Measurements from ENCODE around the gene DCP2. TPM values are rescaled to one million over a fixed set of nuclear protein-coding genes. Genes with fewer than 3 reads are reported as not detected.

The DCP2 gene
- total RNA-seq, 4 donors from 2014 or later = 20.7 to 27.3 (median 22.1) TPM

DNA sequence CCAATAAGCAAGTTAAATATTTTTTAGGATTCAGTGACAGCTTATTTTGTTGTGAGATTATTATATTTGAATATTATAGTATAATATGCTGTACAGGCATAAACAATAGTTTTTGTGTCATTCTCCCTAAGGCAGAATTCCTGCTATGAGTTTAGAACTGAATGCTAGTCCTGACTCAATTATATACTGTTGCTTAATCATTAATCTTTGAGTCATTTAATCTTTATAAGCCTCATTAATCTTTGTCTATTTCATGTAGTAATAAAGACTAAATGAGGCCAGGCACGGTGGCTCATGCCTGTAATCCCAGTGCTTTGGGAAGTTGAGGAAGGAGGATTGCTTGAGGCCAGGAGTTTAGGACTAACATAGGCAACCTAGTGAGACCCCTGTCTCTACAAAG is 3.6 kb upstream of the DCP2 start:
- H3K4me3 ChIP-seq (ENCODE audit: low read depth, poor library complexity, severe bottlenecking) = no peak overlapping the region
- intact Hi-C loops (cut with DNase I; ENCODE audit: low total_unique reads) = no loop called here
- WGBS, 2 donors = 38 to 55% methylated on average over 1 of the region's 1 CpG
- DNase-seq (ENCODE audit: low spot score in 2 of 2) = no peak
- TF ChIP-seq POLR2A (IDR thresholded peaks at IDR 0.05) = no peak
- TF ChIP-seq, protein P1, sequence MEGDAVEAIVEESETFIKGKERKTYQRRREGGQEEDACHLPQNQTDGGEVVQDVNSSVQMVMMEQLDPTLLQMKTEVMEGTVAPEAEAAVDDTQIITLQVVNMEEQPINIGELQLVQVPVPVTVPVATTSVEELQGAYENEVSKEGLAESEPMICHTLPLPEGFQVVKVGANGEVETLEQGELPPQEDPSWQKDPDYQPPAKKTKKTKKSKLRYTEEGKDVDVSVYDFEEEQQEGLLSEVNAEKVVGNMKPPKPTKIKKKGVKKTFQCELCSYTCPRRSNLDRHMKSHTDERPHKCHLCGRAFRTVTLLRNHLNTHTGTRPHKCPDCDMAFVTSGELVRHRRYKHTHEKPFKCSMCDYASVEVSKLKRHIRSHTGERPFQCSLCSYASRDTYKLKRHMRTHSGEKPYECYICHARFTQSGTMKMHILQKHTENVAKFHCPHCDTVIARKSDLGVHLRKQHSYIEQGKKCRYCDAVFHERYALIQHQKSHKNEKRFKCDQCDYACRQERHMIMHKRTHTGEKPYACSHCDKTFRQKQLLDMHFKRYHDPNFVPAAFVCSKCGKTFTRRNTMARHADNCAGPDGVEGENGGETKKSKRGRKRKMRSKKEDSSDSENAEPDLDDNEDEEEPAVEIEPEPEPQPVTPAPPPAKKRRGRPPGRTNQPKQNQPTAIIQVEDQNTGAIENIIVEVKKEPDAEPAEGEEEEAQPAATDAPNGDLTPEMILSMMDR (IDR thresholded peaks at IDR 0.05) = no peak

DNA sequence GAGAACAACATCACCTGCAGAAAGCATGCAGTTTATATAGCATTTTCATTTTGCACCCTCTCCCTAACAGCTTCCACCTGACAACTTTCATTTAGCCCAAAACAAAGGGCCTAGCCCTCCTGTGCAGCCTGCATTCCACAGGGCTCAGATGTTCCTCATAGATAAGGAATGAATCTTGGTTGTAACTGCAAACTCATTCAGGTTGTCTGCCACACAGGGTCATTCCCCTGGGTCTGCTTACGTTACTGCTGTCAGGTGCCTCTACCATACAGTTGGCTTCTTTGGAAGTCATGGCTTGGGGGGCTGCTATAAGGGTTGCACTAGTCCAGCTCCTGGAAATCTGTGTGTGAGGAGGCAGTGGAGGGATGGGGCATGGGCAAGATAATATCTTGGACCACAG is 2.7 kb upstream of the DCP2 start:
- no peak for TF ChIP-seq POLR2A (IDR thresholded peaks at IDR 0.05)
- TF ChIP-seq, protein P1 (IDR thresholded peaks at IDR 0.05) = no peak
- WGBS, 2 donors = 64 to 79% methylated on average over 1 of the region's 1 CpG
- no peak overlapping the region for H3K4me3 ChIP-seq (ENCODE audit: low read depth, poor library complexity, severe bottlenecking)
- DNase-seq (ENCODE audit: low spot score in 2 of 2) = no peak
- intact Hi-C loops (cut with DNase I; ENCODE audit: low total_unique reads) = no loop called here

DNA sequence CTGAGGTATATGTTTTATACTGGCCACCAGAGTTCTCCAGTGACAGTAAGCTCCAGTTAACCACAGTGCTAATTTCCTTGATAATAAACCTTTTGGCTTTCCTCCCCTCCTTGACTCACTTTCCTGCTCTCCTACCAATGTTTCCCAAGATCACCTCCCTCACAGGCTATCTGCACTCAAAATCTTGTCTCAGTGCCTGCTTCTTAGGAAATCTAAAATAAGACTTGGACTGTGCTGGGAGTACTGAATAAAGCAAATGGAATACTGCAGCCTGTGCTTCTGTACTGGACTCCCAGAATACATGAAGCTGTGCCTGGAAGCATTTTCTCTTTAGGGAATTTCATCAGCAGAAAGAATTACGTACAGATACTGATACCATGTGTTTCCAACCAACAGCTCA is 1.7 kb upstream of the DCP2 start:
- no peak for TF ChIP-seq POLR2A (IDR thresholded peaks at IDR 0.05)
- TF ChIP-seq, protein P1 (IDR thresholded peaks at IDR 0.05) = no peak
- no peak overlapping the region for H3K4me3 ChIP-seq (ENCODE audit: low read depth, poor library complexity, severe bottlenecking)
- WGBS, 2 donors = 52 to 73% methylated on average over 1 of the region's 1 CpG
- DNase-seq (ENCODE audit: low spot score in 2 of 2) = no peak
- intact Hi-C loops (cut with DNase I; ENCODE audit: low total_unique reads) = no loop called here

DNA sequence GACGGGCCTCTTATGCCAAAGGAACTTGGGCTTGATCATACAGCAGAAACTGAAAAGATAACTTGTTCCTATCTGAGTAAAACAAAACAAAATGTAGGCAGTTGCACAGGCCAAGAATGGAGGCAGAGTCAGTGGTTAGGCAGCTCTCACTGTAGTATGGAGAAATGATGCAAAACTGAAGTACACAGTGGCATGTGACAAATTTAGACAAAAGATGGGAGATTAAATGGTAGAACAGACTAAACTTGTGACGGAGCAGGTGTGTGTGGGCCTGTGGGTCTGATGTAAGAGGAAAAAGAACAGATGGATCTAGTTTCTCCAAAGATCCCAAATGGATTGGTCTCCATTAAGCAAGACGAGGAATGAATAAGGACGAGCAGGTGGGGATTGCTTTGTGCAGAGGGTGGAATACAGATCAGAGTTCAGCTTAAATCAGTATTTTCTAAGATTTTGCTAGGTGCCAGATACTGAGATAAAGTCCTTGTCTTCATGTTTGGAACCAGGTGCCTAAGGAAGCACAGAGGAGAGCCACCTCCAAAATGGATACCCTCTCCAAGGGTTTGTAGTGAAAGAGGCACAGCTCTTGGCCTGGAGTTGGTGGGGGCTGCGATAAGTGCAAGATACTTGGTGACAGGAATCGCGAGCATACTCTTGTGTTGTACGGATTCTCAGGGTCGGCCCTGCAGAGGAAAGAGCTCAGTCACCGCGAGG is 722 bp upstream of the DCP2 start:
- WGBS, 2 donors = 28 to 30% methylated on average over 11 of the region's 11 CpGs
- DNase-seq (ENCODE audit: low spot score in 2 of 2) = no peak
- no peak overlapping the region for H3K4me3 ChIP-seq (ENCODE audit: low read depth, poor library complexity, severe bottlenecking)
- intact Hi-C loops (cut with DNase I; ENCODE audit: low total_unique reads) = no loop called here
- TF ChIP-seq, protein P1 (IDR thresholded peaks at IDR 0.05) = no peak
- TF ChIP-seq POLR2A (IDR thresholded peaks at IDR 0.05) = no peak

DNA sequence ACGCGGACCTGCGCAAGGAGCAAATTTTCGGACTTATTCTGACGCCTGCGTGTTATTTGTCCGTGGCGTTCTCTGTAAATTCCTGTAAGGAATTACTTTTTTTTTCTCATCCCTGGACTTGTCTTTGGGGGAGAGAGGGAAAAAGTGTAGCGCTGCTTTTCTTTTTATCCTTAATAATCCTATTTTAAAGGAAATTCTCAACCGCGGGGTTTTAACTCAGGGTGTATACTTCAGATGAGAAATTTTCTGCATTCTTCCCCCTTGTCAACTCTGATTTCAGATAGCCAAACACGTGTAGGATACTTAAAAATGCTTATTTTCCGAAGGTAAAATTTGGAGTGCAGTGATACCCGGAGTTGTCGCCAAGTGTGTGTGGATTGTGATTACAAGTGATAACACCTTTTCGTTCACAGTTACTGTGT is 853 bp downstream of the DCP2 start:
- 0% methylated on average over 16 of the region's 16 CpGs for WGBS, 2 donors

More for the DNA sequence above, 853 bp downstream of the DCP2 start:
- H3K4me3 ChIP-seq (ENCODE audit: low read depth, poor library complexity, severe bottlenecking) = peak overlapping the region; percentile 84
- intact Hi-C loops (cut with DNase I; ENCODE audit: low total_unique reads) = no loop called here
- TF ChIP-seq, protein P1 (IDR thresholded peaks at IDR 0.05) = no peak
- no peak for TF ChIP-seq POLR2A (IDR thresholded peaks at IDR 0.05)
- no peak for DNase-seq (ENCODE audit: low spot score in 2 of 2)

Measured in lower leg skin (tissue), 4 donors.